Loucy (cell line): Measurements from ENCODE around the gene ANKRD33B.
"Not testable (repeated sequence)": the region's sequence is repeated elsewhere in the genome, so short reads cannot be mapped to it uniquely, and the experiment has no call there.

Experiments used
- H2AFZ ChIP-seq: fragments of 200-600 bp; sonication (generic); 2 replicates; pipeline ENCODE4 v1.6.0; 2016; ENCODE audit warnings: antibody characterized with exemption, mild to moderate bottlenecking, low read length, moderate library complexity
- H3F3A ChIP-seq: fragments of 200-600 bp; 2 replicates; pipeline ENCODE4 v1.6.0; 2016; ENCODE audit warnings: antibody characterized with exemption, low read depth, mild to moderate bottlenecking
- H3K27me3 ChIP-seq: fragments of 200-600 bp; sonication (generic); 2 replicates; pipeline ENCODE4 v1.6.1; 2014; ENCODE audit warnings: low read length, mild to moderate bottlenecking; ENCODE audit not compliant: insufficient read depth, poor library complexity, severe bottlenecking
- H3K36me3 ChIP-seq: fragments of 200-600 bp; sonication (generic); 2 replicates; pipeline ENCODE4 v1.6.1; 2016; ENCODE audit warnings: low read length; ENCODE audit not compliant: insufficient read depth
- H3K4me1 ChIP-seq: fragments of 200-600 bp; sonication (generic); 2 replicates; pipeline ENCODE4 v1.5.1; 2014; ENCODE audit warnings: low read length, mild to moderate bottlenecking; ENCODE audit not compliant: insufficient read depth, poor library complexity, severe bottlenecking
- H3K4me2 ChIP-seq: fragments of 200-600 bp; sonication (generic); 2 replicates; pipeline ENCODE4 v1.6.0; 2014; ENCODE audit warnings: antibody characterized with exemption, low read length, low read depth, mild to moderate bottlenecking; ENCODE audit not compliant: poor library complexity, severe bottlenecking
- H3K4me3 ChIP-seq: fragments of 200-600 bp; sonication (generic); 2 replicates; pipeline ENCODE4 v1.5.1; 2014; ENCODE audit warnings: low read length, mild to moderate bottlenecking, mixed read lengths; ENCODE audit not compliant: poor library complexity, severe bottlenecking
- H3K79me2 ChIP-seq: fragments of 200-600 bp; sonication (generic); 2 replicates; pipeline ENCODE4 v1.6.1; 2014; ENCODE audit warnings: low read length; ENCODE audit not compliant: insufficient read depth
- H3K9ac ChIP-seq: fragments of 200-600 bp; sonication (generic); 2 replicates; pipeline ENCODE4 v1.6.0; 2014; ENCODE audit warnings: mild to moderate bottlenecking, low read depth, low read length, moderate library complexity; ENCODE audit not compliant: poor library complexity, severe bottlenecking
- H3K9me2 ChIP-seq: fragments of 200-600 bp; sonication (generic); replicated peaks from 2 replicates; pipeline ENCODE4 v1.6.1; 2016; ENCODE audit warnings: low read depth, low read length, mixed read lengths
- H3K9me3 ChIP-seq: fragments of 200-600 bp; sonication (generic); 2 replicates; pipeline ENCODE4 v1.6.1; 2014; ENCODE audit warnings: mild to moderate bottlenecking, antibody characterized with exemption, low read length, low read depth; ENCODE audit not compliant: insufficient read depth
- H4K20me1 ChIP-seq: fragments of 200-600 bp; sonication (generic); 2 replicates; pipeline ENCODE4 v1.6.0; 2014; ENCODE audit warnings: antibody characterized with exemption, low read length, mild to moderate bottlenecking; ENCODE audit not compliant: insufficient read depth, poor library complexity, severe bottlenecking
- EZH2phosphoT487 ChIP-seq: fragments of 200-600 bp; IDR thresholded peaks from 2 replicates; pipeline ENCODE4 v1.6.1; 2018; ENCODE audit warnings: antibody characterized with exemption, mild to moderate bottlenecking, moderate library complexity, borderline replicate concordance
- TF ChIP-seq, protein P1 (sequence below): fragments of 200-600 bp; sonication (generic); conservative IDR thresholded peaks from 2 replicates; pipeline ENCODE4 v1.5.1; 2014; ENCODE audit warnings: mild to moderate bottlenecking, antibody characterized with exemption, low read length

The ANKRD33B gene

DNA sequence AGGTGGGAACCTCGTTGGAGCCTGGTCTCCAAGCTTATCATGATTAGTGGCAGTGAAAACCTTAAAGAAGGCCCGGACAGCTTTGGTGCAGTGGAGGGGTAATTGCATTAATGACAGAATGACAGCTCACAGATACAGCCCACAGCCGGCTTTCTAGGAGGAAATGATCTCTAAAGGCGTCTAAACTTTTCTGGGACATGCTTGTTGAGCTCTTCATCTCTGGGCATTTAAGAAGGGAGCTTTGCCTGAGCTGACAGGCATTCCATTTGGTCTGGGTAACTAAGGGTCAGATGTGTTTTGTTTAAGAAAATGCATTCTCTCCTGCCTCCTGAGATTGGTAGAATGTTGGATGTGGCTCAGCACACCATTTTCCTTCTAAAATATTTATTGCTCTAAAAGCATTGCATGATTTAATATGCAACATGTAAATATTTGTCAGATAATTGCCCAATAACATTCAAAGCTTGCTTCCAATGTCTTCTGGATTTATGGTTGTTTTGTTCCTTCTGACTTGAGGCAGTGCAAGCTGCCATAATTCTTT lies 4.0 kb downstream of the ANKRD33B start:
- Histone ChIP-seq H3K36me3 (no peaks in the 10 kb centered on the region), H3K9me2 (no peaks in the 10 kb centered on the region), H3K9ac (peak overlapping the region; percentile 45), H3K27me3 (no peaks in the 10 kb centered on the region), H2AFZ (no peak overlapping the region), H3K79me2 (peaks cover 9% of the 10 kb centered on the region; the same call in 1 of the 2 replicates), H3K4me2 (peak overlapping the region; percentile 64), H4K20me1 (no peaks in the 10 kb centered on the region), H3K9me3 (no peaks in the 10 kb centered on the region), H3K4me3 (no peak overlapping the region), H3K4me1 (peaks cover 31% of the 10 kb centered on the region), H3F3A (no peaks in the 10 kb centered on the region)
- TF ChIP-seq EZH2phosphoT487: no peak
- TF ChIP-seq, protein P1, sequence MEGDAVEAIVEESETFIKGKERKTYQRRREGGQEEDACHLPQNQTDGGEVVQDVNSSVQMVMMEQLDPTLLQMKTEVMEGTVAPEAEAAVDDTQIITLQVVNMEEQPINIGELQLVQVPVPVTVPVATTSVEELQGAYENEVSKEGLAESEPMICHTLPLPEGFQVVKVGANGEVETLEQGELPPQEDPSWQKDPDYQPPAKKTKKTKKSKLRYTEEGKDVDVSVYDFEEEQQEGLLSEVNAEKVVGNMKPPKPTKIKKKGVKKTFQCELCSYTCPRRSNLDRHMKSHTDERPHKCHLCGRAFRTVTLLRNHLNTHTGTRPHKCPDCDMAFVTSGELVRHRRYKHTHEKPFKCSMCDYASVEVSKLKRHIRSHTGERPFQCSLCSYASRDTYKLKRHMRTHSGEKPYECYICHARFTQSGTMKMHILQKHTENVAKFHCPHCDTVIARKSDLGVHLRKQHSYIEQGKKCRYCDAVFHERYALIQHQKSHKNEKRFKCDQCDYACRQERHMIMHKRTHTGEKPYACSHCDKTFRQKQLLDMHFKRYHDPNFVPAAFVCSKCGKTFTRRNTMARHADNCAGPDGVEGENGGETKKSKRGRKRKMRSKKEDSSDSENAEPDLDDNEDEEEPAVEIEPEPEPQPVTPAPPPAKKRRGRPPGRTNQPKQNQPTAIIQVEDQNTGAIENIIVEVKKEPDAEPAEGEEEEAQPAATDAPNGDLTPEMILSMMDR: no peak

DNA sequence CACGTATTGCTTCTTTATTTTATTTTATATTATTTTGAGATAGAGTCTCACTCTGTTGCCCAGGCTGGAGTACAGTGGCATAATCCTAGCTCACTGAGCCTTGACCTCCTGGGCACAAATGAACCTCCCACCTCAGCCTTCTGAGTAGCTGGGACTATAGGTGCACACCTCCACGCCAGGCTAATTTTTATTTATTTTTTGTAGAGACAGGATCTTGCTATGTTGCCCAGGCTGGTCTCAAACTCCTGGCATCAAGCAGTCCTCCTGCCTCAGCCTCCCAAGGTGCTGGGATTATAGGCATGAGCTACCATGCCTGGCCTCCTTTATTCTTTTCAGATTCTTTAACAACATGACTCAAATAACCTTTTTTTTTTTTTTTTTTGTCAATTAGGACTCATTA lies 6.7 kb downstream of the ANKRD33B start:
- H3K4me3 ChIP-seq, H3K36me3 ChIP-seq, H3K4me2 ChIP-seq, H3K9me3 ChIP-seq, H3K9ac ChIP-seq, H3K9me2 ChIP-seq, H3K27me3 ChIP-seq, H2AFZ ChIP-seq, H4K20me1 ChIP-seq, H3F3A ChIP-seq, H3K79me2 ChIP-seq: not testable (repeated sequence)
- H3K4me1 ChIP-seq: peaks cover 23% of the 10 kb centered on the region

DNA sequence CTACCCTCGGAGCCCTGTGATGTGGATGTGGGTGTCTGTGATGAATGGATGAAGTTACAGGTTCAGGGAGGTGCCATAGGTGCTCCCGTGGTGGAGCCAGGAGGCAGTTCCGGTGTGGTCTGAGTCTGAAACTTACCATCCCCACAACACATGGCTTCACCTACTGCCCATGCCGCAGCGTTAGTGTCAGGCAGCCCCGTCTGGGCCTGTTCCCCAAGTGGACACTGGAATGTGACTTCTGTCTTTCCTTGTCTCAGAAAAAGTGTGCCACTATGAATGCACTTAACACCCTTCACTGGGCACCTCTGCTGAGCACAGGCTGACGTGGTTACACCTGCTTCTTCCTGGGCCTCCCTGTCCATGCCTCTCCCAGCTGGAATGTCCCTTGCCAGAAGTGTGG lies 8.6 kb downstream of the ANKRD33B start:
- Histone ChIP-seq H3K9me3 (no peaks in the 10 kb centered on the region), H3K4me2 (no peak overlapping the region), H3K9ac (no peak overlapping the region), H3K36me3 (no peaks in the 10 kb centered on the region), H3K27me3 (no peaks in the 10 kb centered on the region), H3K9me2 (no peaks in the 10 kb centered on the region), H3K4me3 (no peak overlapping the region), H3K4me1 (peaks cover 7% of the 10 kb centered on the region), H3F3A (no peaks in the 10 kb centered on the region), H2AFZ (no peak overlapping the region), H4K20me1 (no peaks in the 10 kb centered on the region), H3K79me2 (peaks cover 2% of the 10 kb centered on the region; the same call in 1 of the 2 replicates)
- TF ChIP-seq EZH2phosphoT487: no peak
- TF ChIP-seq, protein P1: no peak

DNA sequence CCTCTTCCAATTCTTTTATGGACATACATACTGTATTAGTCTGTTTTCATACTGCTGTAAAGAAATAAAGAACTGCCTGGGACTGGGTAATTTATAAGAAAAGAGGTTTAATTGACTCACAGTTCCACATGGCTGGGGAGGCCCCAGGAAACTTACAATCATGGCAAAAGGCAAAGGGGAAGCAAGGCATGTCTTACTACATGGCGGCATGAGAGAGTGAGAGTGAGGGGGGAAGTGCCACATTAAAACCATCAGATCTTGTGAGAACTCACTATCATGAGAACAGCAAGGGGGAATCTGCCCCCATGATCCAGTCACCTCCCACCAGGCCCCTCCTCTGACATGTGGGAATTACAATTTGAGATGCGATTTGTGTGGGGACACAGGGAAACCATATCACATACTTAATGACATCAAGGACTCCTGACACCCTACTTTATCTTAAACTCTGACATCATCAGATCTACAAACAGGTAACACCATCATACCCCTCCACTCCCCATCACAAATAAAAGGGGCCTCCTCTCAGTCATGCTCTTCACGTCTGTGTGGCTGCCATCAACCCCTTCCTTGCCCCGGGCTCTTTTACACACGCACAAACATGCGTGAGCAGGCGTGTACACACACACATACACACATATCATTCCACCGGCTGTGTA lies 9.7 kb downstream of the ANKRD33B start:
- Histone ChIP-seq H3K27me3 (no peaks in the 10 kb centered on the region), H3K9me2 (no peaks in the 10 kb centered on the region), H3K4me1 (peaks cover 10% of the 10 kb centered on the region), H3K36me3 (no peaks in the 10 kb centered on the region), H3K4me2 (no peak overlapping the region), H2AFZ (no peak overlapping the region), H3K4me3 (no peak overlapping the region), H3K79me2 (peaks cover 2% of the 10 kb centered on the region; the same call in 1 of the 2 replicates), H3K9me3 (no peaks in the 10 kb centered on the region), H3K9ac (no peak overlapping the region), H3F3A (no peaks in the 10 kb centered on the region), H4K20me1 (no peaks in the 10 kb centered on the region)
- no peak for TF ChIP-seq EZH2phosphoT487
- TF ChIP-seq, protein P1: no peak

DNA sequence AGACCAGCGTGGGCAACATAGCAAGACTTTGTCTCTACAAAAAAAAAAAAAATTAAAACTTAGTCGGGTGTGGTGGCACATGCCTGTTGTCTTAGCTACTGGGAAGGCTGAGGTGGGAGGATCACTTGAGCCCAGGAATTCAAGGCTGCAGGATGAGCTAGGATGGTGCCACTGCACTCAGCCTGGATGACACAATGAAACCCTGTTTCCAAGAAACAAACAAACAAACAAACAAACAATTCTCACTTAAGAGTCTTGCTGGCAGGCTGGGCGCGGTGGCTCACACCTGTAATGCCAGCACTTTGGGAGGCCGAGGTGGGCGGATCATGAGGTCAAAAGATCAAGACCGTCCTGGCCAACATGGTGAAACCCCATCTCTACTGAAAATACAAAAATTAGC lies 11.0 kb downstream of the ANKRD33B start:
- H3K9ac ChIP-seq, H3K9me3 ChIP-seq, H3K4me2 ChIP-seq, H3K4me3 ChIP-seq, H3K36me3 ChIP-seq, H4K20me1 ChIP-seq, H3K9me2 ChIP-seq, H3K79me2 ChIP-seq, H3K27me3 ChIP-seq, H3F3A ChIP-seq, H2AFZ ChIP-seq: not testable (repeated sequence)
- peaks cover 21% of the 10 kb centered on the region for H3K4me1 ChIP-seq
